Astrocyte of the cerebellum (primary cell): ENCODE data around the gene RNF213.
"Not testable (repeated sequence)": the region's sequence is repeated elsewhere in the genome, so short reads cannot be mapped to it uniquely, and the experiment has no call there.

ENCODE experiments used
- DNase-seq: peaks from one replicate; pipeline ENCODE4 v3.0.0-alpha.2; 2011; ENCODE audit warnings: low read depth
- H3K4me3 ChIP-seq: 2 replicates; pipeline ENCODE4 v1.5.1; 2011; ENCODE audit warnings: mild to moderate bottlenecking, low read depth, low read length, moderate library complexity
- CTCF ChIP-seq: IDR thresholded peaks from 2 replicates; pipeline ENCODE4 v1.5.1; 2012; ENCODE audit warnings: low read length, low read depth, moderate library complexity, mild to moderate bottlenecking; ENCODE audit errors: missing control alignments
- in situ Hi-C: cut with HindIII; loops from 2 replicates; pipeline ENCODE4 v1.10.0; 2017; ENCODE audit warnings: low sequenced_read_pairs

Gene RNF213

GRCh38 chr17:80295146-80295545 lies 34.5 kb downstream of the RNF213 start:
- in situ Hi-C loops: no loop called here
- no peak for TF ChIP-seq CTCF
- H3K4me3 ChIP-seq: no peak overlapping the region
- DNase-seq: no peak

DNA sequence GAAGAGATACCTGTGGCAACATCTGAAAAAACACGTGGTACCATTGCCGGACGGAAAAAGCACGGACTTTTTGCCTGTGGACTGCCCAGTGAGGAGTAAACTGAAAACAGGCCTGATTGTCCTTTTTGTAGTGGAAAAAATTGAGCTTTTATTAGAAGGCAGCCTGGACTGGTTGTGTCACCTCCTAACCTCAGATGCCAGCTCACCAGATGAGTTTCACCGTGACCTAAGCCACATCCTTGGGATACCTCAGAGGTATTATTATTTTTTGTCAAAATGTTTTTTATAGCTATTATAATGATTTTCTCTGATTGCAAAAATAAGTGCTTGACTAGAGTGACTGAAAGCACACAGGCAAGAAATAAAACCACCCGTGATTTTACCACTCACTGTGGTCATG lies 34.9 kb downstream of the RNF213 start:
- no peak for DNase-seq
- H3K4me3 ChIP-seq: no peak overlapping the region
- no peak for TF ChIP-seq CTCF
- in situ Hi-C loops: no loop called here

DNA sequence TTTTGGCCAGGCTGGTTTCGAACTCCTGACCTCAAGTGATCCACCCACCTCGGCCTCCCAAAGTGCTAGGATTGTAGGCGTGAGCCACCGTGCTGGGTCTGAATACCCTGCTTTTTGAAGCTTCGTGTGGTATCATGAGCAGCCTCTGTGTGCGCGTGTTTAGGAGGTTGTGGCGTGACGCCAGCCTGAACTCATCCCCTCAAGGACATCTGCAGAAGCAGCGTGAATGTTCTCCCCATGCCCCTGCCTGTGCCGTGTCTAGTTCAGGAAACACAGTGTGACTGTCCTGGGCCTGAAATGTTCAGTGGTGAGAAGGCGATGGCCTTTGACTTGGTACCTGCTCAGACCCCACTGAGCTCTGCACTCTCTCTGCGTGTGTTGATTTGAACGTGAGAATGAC lies 35.6 kb downstream of the RNF213 start:
- no peak overlapping the region for H3K4me3 ChIP-seq
- in situ Hi-C loops: no loop called here
- no peak for TF ChIP-seq CTCF
- no peak for DNase-seq

GRCh38 chr17:80297996-80298560 lies 37.4 kb downstream of the RNF213 start:
- no peak for DNase-seq
- in situ Hi-C loops: no loop called here
- TF ChIP-seq CTCF: no peak
- no peak overlapping the region for H3K4me3 ChIP-seq

GRCh38 chr17:80299350-80300100 lies 38.9 kb downstream of the RNF213 start:
- DNase-seq, in situ Hi-C loops: not testable (repeated sequence)

GRCh38 chr17:80300756-80301155 lies 40.1 kb downstream of the RNF213 start:
- H3K4me3 ChIP-seq, in situ Hi-C loops, DNase-seq: not testable (repeated sequence)

More at GRCh38 chr17:80299350-80300100, 38.9 kb downstream of the RNF213 start:
- H3K4me3 ChIP-seq: not testable (repeated sequence)

DNA sequence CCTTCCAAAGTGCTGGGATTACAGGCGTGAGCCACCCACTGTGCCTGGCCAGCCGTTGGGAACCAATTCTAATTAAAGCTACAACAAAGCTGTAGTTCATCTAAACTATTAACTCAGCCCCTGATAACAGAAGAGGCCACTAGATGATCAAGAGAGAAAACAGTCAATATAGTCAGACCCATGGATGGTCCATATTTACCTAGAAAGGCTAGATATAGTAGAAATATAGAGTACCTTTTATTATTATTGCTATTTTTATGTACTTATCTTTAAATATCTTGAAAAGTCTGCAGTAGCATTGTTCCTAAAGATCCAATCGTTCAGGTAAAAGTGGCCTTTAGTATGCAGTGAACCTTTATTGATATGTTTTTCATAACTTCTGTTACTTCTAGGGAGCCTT lies 43.2 kb downstream of the RNF213 start:
- no peak for DNase-seq
- in situ Hi-C loops: no loop called here
- no peak for TF ChIP-seq CTCF
- no peak overlapping the region for H3K4me3 ChIP-seq
